ENCODE results near the gene TMEM238. TPM values are rescaled to one million over a fixed set of nuclear protein-coding genes. Genes with fewer than 3 reads are reported as not detected.

TMEM238 gene
- total RNA-seq, 1 donor from 2014 or later = 5.9 TPM

DNA sequence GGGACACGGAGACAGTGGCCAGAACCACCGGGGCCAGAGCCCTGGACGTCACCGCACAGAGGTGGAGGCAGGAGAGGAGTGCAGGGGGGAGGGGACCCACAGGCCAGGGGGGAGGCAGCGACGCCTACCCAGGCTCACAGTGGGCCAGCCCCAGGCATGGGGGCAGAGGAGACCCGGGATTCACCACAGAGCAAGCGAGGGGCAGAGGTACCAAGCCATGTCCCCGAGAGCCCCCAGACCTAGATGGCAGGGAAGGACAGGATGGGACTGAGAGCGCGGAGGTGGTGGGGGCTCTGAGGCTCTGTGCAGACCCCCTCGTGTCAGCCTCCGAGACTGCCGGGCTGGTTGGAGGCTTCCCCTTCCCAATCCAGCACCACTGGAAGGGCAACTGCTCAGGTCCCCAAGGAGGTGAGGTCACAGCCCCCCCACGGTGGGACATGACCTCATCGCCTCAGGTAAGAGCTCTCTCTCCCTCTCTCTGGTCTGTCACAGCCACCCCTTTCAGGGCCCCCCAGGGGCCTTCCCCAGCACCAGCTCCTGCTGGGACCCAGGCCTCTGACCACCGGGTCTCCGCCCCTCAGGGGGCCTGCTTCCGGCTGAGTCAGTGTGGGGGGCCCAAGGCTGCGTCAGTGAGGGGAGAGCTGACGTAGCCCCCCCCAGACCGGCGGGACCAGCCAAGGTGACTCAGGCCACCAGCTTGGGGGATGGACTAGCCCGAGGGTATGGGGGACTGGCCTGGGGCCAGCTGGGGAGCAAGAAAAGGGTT lies 11.6 kb downstream of the TMEM238 start:
- no peaks in the 10 kb centered on the region for H3K9me3 ChIP-seq

DNA sequence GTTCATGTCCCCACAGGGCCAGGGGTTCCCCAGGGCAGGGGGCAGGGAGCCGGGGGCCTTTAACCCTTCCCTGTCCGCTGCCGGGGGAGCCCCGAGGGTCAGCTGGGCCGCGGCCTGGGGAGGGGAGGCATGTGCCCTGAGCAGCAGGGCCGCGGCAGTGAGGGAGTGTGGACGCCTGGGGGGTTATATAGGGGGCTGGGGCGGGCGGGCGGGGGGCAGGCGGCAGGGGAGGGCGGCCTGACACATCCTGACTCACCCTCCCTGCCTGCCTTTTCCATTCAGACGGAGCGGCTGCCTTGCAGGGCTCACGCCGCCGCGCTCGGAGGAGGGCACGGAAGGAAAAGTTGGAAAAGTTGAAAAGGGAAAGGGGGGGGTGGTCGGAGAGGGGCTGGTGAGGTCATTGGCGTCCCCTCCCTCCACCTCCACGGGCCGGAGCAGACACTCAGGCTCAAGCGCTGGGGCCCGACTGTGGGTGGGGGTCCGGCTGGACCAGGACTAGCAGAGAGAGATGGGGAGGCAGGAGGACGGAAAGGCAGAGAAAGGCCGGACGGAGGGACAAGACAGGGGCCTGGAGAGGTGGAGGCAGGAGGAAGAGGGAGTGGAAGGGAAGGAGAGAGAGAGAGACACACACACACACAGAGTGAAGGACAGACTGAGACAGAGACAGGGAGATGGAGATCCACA lies 13.6 kb downstream of the TMEM238 start, which contains the start of gene IL11:
Gene IL11, minus strand, starts transcription at position 159 of the 684 bp plus-strand sequence. Its CDS starts 153 bp downstream, at position 6.
- TF ChIP-seq, protein P1, sequence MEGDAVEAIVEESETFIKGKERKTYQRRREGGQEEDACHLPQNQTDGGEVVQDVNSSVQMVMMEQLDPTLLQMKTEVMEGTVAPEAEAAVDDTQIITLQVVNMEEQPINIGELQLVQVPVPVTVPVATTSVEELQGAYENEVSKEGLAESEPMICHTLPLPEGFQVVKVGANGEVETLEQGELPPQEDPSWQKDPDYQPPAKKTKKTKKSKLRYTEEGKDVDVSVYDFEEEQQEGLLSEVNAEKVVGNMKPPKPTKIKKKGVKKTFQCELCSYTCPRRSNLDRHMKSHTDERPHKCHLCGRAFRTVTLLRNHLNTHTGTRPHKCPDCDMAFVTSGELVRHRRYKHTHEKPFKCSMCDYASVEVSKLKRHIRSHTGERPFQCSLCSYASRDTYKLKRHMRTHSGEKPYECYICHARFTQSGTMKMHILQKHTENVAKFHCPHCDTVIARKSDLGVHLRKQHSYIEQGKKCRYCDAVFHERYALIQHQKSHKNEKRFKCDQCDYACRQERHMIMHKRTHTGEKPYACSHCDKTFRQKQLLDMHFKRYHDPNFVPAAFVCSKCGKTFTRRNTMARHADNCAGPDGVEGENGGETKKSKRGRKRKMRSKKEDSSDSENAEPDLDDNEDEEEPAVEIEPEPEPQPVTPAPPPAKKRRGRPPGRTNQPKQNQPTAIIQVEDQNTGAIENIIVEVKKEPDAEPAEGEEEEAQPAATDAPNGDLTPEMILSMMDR (IDR thresholded peaks at IDR 0.05) = no peak
- TF ChIP-seq POLR2A (IDR thresholded peaks at IDR 0.05) (no peak), POLR2AphosphoS5 (IDR thresholded peaks at IDR 0.05; ENCODE audit: insufficient read depth in 1 of 2, low read depth in 1 of 2) (no peak)
- H3K27me3 ChIP-seq = peaks cover 15% of the 10 kb centered on the region
- H3K27ac ChIP-seq = no peak within 1 kb of the TSS
- intact Hi-C loops (cut with DNase I) = loop anchor here (10.0 kb wide), 1 partner anchor 66 kb away; no protein-coding TSS in a partner anchor
- no peak for DNase-seq (ENCODE audit: extremely low spot score in 2 of 2)
- no peaks in the 10 kb centered on the region for H3K36me3 ChIP-seq
- H3K4me1 ChIP-seq = peaks cover 25% of the 10 kb centered on the region
- no peaks in the 10 kb centered on the region for H3K9me3 ChIP-seq
- H3K4me3 ChIP-seq = peak within 1 kb of the TSS; percentile 20 to 38

More for the DNA sequence above, 11.6 kb downstream of the TMEM238 start:
- TF ChIP-seq POLR2A (IDR thresholded peaks at IDR 0.05) (no peak), POLR2AphosphoS5 (IDR thresholded peaks at IDR 0.05; ENCODE audit: insufficient read depth in 1 of 2, low read depth in 1 of 2) (no peak)
- TF ChIP-seq, protein P1 (IDR thresholded peaks at IDR 0.05) = no peak
- intact Hi-C loops (cut with DNase I) = loop anchor here (10.0 kb wide), 1 partner anchor 68 kb away; no protein-coding TSS in a partner anchor
- Histone ChIP-seq H3K27me3 (peaks cover 15% of the 10 kb centered on the region), H3K27ac (no peak overlapping the region), H3K4me3 (no peak overlapping the region), H3K36me3 (no peaks in the 10 kb centered on the region), H3K4me1 (peaks cover 25% of the 10 kb centered on the region)
- DNase-seq (ENCODE audit: extremely low spot score in 2 of 2) = no peak

DNA sequence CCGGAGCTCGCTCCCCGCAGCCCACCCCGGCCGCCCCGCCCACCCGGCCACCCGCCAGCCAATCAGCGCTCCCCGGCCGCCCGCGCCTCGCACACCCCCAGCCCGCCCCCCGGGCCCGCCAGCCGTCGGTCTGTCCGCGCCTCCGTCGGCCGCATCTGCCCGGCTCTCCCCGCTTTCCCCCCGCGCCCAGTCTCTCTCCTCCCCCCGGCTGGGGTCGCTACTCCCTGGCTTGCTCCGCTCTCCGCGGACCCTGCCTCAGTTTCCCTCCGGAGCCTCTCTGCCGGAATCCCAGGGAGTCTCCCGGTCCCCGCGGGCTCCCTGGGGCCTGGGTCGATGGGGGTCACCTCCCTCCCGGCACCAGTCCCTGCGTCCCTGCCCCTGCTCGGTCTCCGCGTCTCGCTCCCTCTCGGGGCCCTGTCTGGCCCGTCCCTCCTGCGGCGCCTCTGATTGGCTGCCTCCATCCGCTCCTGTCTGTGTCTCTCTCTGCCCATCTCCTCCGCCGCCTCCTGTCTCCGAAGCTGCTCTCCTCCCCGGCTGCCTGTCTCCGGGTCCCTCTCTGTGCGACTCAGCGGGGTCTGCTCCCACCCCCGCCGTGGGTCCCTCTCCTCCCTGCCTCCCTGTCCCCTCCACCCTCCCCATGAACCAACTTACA lies 14.3 kb downstream of the TMEM238 start:
- H3K9me3 ChIP-seq = no peaks in the 10 kb centered on the region
- DNase-seq (ENCODE audit: extremely low spot score in 2 of 2) = no peak
- no peak overlapping the region for H3K27ac ChIP-seq
- peak overlapping the region; percentile 20 to 38 for H3K4me3 ChIP-seq
- intact Hi-C loops (cut with DNase I) = loop anchor here (10.0 kb wide), 1 partner anchor 65 kb away; no protein-coding TSS in a partner anchor
- TF ChIP-seq POLR2AphosphoS5 (IDR thresholded peaks at IDR 0.05; ENCODE audit: insufficient read depth in 1 of 2, low read depth in 1 of 2) = no peak
- TF ChIP-seq POLR2A (IDR thresholded peaks at IDR 0.05) = no peak
- TF ChIP-seq, protein P1 (IDR thresholded peaks at IDR 0.05) = no peak
- peaks cover 15% of the 10 kb centered on the region for H3K27me3 ChIP-seq
- H3K4me1 ChIP-seq = peaks cover 25% of the 10 kb centered on the region
- no peaks in the 10 kb centered on the region for H3K36me3 ChIP-seq

DNA sequence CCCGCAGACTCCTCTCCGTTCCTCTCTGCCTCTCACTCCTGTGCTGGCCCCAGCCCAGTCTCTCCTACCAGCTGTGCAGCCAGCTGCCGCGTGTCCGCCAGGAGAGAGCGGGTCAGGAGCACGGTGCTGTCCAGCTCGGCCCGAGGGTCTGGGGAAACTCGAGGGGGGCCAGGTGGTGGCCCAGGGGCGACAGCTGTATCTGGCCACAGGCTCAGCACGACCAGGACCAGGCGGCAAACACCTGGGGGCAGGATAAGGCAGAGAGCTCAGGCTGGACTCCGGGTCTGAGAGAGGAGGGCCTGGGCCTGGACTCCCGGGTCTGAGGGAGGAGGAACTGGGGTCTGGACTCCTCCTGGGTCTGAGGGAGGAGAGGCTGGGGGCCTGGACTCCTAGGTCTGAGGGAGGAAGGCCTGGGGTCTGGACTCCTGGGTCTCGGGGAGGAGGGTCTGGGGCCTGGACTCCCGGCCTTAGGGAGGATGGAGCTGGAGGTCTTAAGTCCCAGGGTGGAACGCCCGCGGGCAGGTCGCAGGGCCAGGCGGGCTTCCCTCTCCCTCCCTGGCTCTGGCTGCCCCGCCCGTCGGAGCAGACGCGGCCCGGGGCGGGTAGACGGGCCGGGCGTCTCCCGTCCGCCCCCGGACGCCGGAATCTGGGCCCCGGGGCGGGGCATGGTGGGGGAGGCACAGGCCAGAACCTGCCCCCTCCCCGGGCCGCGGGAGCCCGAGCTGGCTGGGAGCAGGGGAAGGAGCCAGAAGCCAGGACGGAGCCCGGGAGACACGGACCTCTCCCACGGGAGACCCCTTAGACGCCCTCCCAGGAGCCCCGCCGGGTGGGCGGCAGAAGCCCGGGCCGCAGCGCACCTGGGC lies 15.2 kb downstream of the TMEM238 start:
- intact Hi-C loops (cut with DNase I) = no loop called here

More for the DNA sequence above, 15.2 kb downstream of the TMEM238 start:
- Histone ChIP-seq H3K36me3 (no peaks in the 10 kb centered on the region), H3K27me3 (peaks cover 15% of the 10 kb centered on the region), H3K27ac (no peak overlapping the region), H3K9me3 (no peaks in the 10 kb centered on the region), H3K4me1 (peaks cover 18% of the 10 kb centered on the region), H3K4me3 (peak overlapping the region in 1 of 2 donors; percentile 38)
- DNase-seq (ENCODE audit: extremely low spot score in 2 of 2) = no peak
- TF ChIP-seq POLR2A (IDR thresholded peaks at IDR 0.05) = no peak
- TF ChIP-seq, protein P1 (IDR thresholded peaks at IDR 0.05) = no peak
- TF ChIP-seq POLR2AphosphoS5 (IDR thresholded peaks at IDR 0.05; ENCODE audit: insufficient read depth in 1 of 2, low read depth in 1 of 2) = no peak
